Measurements from ENCODE around the gene ZNF775.

ZNF775 gene

GRCh38 chr7:150412016-150412415, 32.9 kb downstream of the ZNF775 start:
- no peak for DNase-seq (ENCODE audit: low read depth in 3 of 3)

- DNase-seq (ENCODE audit: low read depth in 3 of 3), result no peak
Measured at GRCh38 chr7:150412518-150413488, 33.7 kb downstream of the ZNF775 start.

- no peak for DNase-seq (ENCODE audit: low read depth in 3 of 3)
Measured at GRCh38 chr7:150413640-150414081, 34.5 kb downstream of the ZNF775 start.

DNA sequence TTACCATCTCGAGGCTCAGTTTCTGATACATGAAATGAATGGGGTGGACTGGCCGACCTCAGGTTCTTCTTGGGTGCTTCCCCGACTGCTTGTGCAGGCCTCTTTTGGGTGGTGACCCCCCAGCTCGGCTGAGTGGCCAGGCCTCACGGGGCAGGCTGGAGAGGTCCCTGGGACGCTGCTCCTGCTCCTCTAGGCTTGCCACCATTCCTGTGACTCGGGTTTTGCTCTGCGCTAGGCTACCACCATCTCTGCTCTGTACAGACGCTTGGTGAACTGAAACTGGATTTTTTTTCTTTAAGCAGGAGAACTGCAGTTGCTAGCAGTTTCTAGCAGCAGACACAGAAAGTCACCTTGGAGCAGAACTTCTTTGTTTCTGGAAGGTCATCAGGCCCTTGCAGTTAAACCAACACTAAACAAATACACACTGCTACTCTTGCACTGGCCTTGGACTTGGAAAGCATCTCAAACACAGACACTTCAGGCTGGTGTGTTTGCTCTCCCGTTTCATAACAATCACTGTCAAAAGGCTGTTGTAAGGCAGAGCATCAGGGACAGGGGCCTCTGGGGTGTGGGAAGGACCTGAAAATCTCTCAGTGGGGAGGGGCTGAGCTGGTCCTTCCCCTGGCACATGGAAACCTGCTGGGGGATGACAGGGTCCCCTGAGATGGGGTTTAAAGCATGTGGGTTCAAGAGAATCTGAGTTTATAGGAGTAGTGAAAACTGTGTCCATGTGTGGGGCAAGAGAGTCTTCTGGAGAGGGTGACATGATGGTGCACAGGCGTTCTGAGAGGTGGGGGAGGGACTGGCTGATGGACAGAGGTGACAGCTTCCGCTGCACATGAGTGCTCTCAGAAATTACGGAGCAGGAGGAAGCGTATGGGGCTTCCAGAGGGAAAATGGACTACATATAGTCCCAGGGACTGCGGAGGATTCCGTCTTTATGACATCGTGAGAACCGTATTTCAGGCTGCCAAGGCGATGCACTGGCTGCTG, 36.3 kb downstream of the ZNF775 start:
- DNase-seq (ENCODE audit: low read depth in 3 of 3), result no peak

DNA sequence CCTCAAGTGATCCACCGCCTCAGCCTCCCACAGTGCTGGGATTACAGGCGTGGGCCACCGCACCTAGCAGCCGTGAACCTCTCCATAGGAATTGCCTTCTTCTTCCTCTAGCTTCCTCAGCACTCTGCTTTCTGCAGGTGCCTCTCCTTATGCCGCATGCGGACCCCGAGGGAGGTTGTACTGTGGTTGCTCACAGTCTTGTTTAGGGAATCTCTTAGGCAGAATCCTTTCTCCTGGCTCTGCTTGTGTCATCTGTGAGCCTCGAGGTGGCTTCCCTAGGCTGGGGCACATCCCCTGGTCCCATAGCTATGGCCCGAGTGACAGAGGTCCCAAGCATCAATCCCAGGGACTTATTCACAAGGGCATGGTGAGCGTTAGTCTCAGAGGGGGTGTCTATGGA, 38.1 kb downstream of the ZNF775 start:
- no peak for DNase-seq (ENCODE audit: low read depth in 3 of 3)

DNA sequence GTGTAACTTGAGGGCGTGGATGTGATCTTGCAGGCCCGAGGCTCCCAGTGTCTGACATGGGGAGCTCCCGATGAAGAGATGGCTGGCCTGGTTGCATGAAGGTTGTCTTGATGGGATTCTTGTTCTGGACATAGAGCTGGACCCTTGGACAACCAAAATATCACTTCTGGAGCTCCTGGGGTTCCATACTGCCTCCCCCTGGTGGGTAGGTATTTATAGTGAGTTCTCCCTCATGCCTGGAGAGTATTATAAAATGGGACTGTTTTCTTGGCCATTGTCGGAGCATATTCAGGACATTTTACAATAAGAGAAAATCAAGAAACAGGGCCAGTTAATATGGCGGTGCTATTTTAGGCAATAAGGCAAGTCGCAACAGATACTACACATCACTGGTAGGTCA, 38.7 kb downstream of the ZNF775 start:
- no peak for DNase-seq (ENCODE audit: low read depth in 3 of 3)

GRCh38 chr7:150420242-150420641, 41.1 kb downstream of the ZNF775 start:
- DNase-seq (ENCODE audit: low read depth in 3 of 3), result no peak

DNA sequence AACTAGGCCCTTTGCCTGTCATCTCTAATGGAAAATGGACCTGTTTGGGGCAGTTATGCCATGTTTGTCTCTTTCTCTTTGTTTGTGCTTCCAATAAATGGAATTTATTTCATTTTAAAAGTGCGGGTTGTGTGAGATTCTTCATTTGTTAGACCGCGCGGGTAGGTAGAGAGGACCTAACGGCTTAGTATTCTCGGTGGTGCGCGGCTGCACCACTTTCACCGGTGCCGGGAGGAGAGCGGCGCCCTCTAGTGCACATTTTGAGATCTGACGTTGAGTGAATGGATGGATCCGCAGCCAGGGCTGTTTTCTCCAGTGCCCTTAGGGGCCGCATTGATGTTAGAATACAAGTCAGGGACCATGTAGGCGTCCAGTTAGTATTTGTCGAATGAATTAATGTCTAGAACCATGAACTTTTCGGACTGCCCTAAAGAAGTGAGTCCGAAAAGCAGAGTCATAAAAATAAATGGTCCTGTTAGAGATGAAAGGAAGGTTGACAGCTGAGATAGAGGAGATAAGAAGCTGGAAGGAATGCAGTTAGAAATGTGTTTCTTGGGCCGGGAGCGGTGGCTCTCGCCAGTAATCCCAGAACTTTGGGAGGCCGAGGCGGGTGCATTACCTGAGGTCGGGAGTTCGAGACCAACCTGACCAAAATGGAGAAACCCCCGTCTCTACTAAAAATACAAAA, 42.0 kb downstream of the ZNF775 start:
- DNase-seq (ENCODE audit: low read depth in 3 of 3), result peak; percentile 67 to 83 (median 81)

DNA sequence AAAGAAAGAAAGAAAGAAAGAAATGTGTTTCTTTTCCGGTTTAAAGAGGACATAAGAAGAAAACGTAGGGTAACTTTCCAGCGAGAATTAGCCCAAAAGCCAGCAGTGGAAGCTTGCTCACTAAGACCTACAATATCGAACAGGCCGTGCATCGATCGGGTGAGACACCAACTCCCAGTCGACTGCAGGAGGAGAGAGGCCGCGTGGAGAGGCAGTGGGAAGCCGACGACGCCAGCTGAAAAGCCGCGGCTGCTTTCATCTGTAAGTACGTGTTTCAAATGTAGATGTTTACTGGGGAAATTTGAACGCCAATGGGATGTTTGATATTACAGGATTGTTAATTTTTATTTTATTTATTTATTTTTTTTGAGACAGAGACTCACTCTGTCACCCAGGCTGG, 42.7 kb downstream of the ZNF775 start:
- DNase-seq (ENCODE audit: low read depth in 3 of 3), result no peak

DNA sequence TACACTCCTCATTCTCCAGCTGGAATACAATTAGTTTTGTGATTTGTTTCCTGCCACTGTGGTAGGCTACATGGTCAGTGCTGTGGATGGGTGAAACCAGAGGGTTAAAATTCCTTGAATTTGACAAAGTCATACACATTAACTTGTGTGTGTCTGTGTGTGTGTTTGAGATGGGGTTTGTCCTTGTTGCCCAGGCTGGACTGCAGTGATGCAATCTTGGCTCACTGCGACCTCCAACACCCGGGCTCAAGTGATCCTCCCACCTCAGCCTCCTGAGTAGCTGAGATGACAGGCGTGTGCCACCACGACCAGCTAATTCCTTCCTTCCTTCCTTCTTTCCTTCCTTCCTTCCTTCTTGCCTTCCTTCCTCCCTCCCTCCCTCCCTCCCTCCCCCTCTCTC, 46.5 kb downstream of the ZNF775 start:
- no peak for DNase-seq (ENCODE audit: low read depth in 3 of 3)

DNA sequence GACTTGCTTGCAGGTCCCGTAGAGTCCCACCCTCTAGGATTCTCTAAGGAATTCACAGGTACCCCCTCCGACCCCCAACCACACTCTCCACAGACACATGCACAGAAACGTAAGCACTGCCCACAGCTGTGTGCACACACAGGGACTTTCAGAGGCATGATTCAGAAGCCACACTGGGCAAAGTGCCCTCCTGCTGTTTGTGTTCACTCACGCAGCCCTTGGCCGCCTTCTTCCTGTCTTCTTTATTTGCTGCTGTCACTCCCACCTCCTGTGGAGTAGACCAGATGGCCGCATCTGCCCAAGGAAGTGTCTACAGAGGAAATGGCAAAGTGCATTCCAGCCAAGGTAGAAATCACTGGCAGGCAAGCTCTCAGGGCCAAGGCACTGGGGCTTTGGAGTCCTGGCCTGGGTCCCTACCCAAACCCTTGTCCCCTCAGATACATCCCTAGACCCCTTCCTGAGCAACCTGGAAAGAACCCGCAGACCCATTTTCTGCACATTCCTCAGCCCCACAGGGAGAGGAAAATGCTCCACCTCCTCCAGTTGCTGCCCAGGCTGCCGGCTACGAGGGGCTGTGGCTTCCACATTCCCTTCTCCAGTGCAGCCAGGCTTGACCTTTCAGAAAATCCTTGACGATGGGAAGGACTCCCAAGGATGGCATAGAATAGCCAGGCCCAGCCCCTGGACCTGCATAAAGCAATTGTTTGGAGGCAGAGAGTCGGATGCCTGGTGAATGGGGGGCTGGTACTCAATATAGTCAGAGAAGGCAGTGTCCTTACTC, 49.7 kb downstream of the ZNF775 start:
- DNase-seq (ENCODE audit: low read depth in 3 of 3), result no peak

- DNase-seq (ENCODE audit: low read depth in 3 of 3), result no peak
Measured at GRCh38 chr7:150429699-150430098, 50.6 kb downstream of the ZNF775 start.

GRCh38 chr7:150430465-150431085, 51.4 kb downstream of the ZNF775 start:
- no peak for DNase-seq (ENCODE audit: low read depth in 3 of 3)

DNA sequence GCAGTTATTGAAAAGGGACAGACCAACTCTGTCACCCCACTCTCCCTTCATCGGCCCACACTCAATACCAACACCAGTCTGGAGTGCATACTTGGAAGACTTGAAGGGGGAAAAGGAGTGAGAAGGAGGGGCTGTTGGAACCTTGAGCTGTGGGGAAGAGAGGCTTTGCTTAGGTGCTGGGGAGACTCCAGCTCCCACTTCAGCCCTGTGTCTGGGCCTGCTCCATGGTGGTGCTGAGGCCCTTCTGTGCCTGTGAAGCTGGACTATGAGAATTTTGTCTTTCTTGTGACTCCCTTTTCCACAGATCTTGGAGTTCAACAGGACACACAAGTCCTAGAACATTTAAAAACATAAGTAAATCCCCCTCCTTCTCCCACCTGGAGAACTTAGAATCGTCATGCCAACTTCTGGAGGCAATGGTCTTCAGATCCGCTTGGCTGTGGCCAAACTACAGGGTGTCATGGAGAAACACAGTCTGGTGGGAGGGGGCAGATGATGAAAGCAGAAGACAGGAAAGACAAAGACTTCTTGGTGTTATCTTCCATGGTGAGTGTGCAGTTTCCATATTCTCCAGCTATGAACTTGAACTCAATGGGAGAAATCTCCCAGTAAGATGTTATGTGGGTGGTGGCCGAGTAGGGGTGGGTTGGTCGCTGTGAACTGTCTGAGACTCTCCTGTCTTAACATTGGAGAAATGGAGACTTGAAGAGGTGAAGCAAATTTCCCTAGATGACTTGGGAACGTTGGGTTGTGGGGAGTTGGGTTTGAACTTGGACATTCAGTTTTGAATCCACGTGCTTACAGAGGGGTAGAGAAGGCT, 52.9 kb downstream of the ZNF775 start:
- DNase-seq (ENCODE audit: low read depth in 3 of 3), result no peak

GRCh38 chr7:150432915-150433892, 54.1 kb downstream of the ZNF775 start:
- no peak for DNase-seq (ENCODE audit: low read depth in 3 of 3)

DNA sequence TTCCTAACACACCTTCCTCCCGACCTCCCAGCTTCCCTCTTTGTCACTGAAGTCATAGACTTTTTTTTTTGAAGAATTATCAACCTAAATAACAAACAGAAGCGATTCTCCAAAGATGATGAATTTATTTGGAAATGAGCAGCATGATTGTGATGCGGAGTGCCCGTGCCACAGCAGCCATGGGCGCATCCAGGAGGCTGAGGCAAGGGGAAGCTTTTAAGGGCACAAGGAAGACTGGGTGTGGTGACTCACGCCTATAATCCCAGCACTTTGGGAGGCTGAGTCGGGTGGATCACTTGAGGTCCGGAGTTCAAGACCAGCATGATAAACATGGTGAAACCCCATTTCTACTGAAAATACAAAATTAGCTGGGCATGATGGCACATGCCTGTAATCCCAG, 55.1 kb downstream of the ZNF775 start:
- no peak for DNase-seq (ENCODE audit: low read depth in 3 of 3)

GRCh38 chr7:150435047-150435389, 55.9 kb downstream of the ZNF775 start:
- no peak for DNase-seq (ENCODE audit: low read depth in 3 of 3)

- no peak for DNase-seq (ENCODE audit: low read depth in 3 of 3)
Measured at GRCh38 chr7:150435390-150436073, 56.4 kb downstream of the ZNF775 start.

Measured in stimulated activated CD4-positive, alpha-beta T cell treated with anti-CD3 and anti-CD28 coated beads, TNF-alpha, amount 100 ng/mL, for 24 hours (primary cell).